ENCODE results near the gene NR1H2.
"Not testable (repeated sequence)": the region's sequence is repeated elsewhere in the genome, so short reads cannot be mapped to it uniquely, and the experiment has no call there.

NR1H2 gene

DNA sequence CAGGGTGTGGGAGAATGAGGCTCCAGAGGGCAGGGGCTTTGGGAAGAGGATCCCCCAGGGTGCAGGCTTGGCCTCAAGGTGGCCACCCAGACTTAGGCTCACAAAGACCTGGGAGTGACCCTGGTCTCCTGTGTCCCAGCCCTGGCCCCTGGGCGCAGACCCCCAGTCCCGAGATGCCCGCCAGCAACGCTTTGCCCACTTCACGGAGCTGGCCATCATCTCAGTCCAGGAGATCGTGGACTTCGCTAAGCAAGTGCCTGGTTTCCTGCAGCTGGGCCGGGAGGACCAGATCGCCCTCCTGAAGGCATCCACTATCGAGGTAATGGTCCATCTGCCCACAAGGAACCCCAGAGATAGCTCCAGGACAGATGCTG is 2.6 kb downstream of the NR1H2 start:
- no peak for DNase-seq (ENCODE audit: low read depth)

DNA sequence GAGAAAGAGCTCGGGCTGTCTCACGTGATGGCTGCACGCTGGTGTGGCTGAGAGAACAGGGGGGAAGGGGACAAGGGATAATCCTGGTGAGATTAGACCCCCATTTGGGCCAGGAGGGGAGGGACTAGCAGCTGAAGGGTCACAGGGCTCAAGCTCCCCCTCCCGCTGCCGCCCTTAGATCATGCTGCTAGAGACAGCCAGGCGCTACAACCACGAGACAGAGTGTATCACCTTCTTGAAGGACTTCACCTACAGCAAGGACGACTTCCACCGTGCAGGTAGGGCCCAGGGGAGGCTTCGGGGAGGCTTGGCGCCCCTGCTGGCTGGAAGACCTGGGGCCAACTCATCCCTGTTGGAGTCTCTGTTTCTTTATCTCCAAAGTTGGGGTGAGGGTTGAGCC is 3.3 kb downstream of the NR1H2 start:
- DNase-seq (ENCODE audit: low read depth) = no peak

DNA sequence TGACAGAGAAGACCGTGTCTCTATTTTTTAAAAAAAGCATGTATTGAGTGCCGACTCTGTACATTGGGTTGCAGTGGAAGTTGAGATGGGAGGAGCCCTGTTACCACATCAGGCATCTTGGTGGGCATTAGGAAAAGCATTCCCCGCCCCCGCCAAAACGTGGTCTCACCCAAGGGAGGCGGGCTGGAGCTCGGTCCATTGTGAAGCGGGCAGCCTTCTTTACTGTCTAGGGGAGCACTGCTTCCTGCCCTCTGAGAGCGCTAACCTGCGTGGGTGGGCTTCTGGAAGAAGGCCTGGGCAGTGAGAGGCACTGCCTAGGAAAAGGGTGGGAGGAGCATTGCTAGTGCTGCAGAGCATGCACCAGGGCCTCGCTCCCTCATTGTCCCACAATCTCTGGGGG is 3.9 kb downstream of the NR1H2 start:
- DNase-seq (ENCODE audit: low read depth) = no peak

DNA sequence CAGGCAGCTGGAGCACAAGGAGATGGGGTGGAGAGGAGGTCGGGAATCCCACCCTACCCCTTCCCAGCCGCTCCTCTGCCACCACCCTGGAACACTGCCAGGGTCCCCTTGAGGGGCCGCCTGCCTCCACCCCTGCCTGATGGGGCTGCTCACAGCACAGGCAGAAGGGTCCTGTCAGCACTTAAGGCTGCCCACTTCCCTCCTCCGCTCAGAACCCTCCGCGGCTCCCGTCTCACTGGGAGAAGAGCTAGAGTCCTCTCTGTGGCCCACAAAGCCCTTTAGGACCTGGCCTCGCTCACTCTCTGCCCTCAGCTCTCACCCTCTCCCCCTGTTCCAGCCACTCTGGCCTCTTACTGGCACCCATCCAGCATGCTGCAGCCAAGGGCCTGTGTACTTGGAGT is 4.5 kb downstream of the NR1H2 start:
- DNase-seq (ENCODE audit: low read depth) = no peak

DNA sequence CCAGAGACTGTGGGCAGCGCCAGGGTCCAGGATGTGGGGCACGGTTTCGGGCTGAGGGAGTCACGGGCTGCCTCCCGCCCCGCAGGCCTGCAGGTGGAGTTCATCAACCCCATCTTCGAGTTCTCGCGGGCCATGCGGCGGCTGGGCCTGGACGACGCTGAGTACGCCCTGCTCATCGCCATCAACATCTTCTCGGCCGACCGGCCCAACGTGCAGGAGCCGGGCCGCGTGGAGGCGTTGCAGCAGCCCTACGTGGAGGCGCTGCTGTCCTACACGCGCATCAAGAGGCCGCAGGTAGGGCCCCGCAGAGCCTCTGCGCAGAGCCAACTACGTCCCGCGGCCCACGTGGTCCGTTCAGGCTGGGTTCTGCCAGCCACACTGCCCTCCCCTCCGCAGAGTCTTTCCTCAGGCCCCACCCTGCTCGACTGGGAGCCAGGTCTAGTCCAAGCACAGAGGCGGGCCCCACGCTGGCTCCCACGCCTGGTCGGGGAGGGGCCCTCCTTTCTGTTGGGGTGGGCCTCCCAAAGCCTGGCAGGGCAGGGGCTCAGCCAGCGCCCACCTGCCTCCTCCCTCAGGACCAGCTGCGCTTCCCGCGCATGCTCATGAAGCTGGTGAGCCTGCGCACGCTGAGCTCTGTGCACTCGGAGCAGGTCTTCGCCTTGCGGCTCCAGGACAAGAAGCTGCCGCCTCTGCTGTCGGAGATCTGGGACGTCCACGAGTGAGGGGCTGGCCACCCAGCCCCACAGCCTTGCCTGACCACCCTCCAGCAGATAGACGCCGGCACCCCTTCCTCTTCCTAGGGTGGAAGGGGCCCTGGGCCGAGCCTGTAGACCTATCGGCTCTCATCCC is 5.8 kb downstream of the NR1H2 start:
- DNase-seq (ENCODE audit: low read depth) = no peak

DNA sequence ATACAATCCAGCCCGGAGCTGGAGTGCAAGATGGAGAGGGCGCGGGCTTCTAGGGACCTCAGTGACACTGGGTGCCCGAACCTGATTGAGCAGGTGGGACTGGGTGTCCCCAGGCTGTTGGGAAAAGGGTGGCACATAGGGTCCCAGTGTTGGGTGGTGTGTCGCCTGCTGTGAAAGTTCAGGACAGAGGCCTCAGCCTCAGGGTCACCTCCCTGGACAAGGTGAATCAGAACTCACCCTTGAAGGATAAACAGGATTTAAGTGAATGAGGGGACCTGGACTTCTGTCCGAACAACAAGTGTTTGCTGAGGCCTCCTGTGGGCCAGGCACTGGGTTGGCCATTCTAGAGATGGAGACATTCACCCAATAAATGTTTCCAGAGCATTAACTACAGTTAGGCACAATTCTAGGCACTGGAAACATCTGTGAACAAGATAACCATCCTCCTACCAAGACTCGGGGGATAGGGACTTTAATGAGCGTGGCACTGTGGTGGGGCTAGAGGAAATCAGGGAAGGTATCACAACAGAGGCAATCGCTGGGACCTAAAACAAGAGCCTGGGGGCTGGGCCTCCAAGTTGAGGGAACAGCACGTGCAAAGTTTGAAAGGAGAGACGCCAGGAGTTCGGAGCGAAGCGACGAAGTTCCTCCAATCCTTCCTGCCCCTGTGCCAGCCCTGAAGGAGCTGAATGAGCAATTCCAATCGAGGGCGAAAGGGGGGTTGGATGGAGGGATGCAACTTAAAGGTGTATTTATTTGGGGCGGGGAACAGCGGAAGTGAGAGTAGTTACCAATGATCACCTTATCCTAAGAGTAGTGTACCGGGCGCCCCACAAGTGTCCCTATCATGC is 7.0 kb downstream of the NR1H2 start:
- DNase-seq (ENCODE audit: low read depth) = no peak

DNA sequence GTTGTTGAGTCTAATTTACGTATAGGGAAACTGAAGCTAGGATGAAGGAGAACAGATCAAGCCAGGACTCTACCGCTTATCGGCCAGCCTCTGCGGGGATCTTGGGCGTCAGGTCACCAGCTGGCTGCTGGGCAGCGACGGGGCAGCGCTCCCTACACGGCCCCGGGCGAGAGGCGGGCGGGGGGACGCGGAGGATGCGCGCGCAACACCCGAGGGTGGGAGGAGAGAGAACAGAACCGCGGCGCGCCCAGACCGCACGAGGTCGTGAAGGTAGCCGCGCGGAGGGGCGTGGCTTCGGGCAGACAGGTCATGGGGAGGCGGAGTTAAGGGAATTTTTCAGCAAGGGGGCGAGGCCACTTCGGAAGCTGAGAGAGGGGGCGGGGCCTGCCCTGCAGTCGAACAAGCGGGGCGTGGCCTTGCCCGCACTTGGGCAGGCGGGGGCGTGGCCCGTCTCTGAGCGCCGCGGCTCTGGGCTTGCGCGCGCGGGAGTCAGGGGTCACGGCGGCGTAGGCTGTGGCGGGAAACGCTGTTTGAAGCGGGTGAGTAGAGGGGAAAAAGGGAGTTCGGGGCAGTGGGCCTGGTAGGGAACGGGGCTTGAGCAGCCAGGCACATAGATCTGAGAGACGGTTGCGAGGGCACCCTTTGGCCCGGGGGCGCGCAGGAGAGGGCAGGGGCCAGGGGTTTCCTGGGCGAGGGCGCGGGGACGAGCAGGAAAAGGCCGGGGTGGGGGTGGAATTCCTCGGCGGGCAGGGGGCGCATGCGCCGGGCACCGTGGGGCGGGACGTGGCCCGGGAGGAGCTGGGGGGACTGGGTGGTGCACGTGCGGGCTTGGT is 7.8 kb downstream of the NR1H2 start, which contains the start of gene POLD1:
Gene POLD1, plus strand, starts transcription at position 496 of the 833 bp plus-strand sequence. CDS start 14,505 bp downstream, outside the sequence.
- DNase-seq (ENCODE audit: low read depth) = peak; percentile 87

DNA sequence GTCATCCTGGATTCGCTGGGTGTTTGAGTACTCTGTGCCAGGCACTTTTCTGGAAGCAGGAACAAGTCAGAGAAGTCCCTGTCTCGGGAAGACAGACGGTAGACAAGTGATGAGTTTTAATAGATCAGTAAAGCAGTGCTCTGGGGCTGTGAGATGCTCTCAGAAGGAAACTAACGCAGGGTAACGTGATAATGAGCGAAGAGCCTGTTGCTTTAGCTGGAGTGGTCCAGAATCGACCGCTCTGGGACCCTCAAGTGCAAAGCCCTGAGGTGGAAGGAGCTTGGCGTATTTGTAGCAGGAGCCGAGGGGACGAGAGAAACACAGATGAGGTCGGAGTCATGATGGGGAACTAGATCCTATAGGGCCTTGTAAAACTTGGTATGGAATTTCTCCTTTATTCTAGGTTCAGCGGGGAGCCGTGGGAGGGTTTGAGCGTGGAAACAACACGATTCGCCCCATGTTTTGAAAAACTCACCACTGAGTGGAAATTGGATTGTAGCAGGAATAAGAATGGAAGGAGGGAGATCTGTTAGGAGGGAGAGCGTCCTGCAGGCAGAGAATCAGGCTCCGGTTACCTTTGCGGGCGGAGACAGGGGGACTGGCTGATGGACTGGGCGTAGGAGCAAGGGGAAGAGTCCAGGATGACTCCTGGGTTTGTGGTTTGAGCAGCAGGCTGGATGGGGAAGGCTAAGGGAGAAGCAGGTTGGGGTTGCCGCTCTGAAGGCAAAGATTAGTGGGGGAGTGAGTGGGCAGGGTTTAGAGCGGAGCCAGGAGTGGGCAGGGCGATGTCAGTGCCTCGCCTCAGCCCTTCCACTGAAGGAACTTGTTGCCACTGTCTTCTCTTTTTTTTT is 8.7 kb downstream of the NR1H2 start:
- DNase-seq (ENCODE audit: low read depth) = peak; percentile 11

DNA sequence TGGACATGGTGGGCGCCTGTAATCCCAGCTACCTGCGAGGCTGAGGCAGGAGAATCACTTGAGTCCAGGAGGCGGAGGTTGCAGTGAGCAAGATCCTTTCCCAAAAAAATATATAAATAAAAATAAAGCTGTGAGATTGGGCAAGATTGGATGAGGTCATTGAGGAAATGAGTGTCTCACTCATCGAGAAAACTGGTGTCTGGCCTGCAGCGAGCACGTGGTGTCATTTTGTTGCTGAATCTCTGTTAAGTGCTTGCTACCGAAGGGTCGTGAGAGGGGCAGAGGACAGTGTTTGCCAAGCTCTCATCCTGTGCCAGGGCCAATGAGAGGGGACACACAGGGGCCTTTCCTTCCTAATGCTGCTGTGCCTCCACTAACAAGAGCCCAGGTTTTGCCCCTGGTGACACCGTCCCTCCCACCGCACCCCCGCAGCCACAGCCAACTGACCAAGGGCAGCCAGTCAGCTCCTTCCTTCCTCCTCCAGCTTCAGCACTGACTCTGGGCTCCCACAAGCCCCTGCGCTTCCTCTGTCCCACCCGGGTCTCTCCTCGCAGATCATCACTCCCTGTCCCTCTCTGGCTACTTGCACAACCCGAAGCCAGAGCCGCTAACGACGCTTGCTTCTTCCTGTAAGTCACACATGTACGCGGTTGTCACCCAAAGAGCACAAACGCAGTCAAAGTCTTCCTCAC is 11.1 kb downstream of the NR1H2 start:
- no peak for DNase-seq (ENCODE audit: low read depth)

DNA sequence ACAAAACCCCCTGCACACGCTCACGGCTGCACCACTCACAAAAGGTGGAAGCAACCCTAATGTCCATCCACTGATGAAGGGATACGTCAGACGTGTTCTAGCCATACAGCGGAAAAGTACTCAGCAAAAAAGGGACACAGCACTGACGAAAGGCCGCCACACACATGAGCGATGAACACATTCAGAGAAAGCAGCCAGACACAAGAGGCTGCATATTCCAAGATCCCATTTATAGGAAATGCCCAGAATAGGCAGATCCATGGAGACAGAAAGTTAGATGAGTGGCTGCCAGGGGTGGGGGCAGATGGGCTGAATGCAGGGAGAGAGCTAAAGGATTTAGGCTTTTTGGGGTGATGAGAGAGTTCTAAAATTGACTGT is 11.6 kb downstream of the NR1H2 start:
- DNase-seq (ENCODE audit: low read depth) = no peak

DNA sequence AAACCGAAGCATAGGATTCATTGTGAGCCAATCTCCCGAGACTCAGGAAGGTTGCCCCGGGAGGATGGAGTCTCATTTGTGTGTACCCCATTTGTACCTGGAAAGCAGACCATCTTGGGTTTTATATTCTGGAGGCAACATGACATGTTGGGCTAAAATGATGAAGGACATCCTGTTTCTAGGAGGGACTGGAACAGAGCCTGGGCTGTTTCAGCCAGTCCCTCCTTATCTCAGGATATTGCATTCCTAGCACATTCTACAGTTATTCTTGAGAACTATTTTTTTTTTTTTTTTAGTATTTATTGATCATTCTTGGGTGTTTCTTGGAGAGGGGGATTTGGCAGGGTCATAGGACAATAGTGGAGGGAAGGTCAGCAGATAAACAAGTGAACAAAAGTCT is 14.0 kb downstream of the NR1H2 start:
- DNase-seq (ENCODE audit: low read depth) = not testable (repeated sequence)

DNA sequence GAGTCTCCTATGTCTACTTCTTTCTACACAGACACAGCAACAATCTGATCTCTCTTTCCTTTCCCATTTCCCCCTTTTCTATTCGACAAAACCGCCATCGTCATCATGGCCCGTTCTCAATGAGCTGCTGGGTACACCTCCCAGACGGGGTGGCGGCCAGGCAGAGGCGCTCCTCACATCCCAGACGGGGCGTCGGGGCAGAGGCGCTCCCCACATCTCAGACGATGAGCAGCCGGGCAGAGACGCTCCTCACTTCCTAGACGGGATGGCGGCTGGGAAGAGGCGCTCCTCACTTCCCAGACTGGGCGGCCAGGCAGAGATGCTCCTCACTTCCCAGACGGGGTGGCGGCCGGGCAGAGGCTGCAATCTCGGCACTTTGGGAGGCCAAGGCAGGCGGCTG is 14.7 kb downstream of the NR1H2 start:
- DNase-seq (ENCODE audit: low read depth) = not testable (repeated sequence)

DNA sequence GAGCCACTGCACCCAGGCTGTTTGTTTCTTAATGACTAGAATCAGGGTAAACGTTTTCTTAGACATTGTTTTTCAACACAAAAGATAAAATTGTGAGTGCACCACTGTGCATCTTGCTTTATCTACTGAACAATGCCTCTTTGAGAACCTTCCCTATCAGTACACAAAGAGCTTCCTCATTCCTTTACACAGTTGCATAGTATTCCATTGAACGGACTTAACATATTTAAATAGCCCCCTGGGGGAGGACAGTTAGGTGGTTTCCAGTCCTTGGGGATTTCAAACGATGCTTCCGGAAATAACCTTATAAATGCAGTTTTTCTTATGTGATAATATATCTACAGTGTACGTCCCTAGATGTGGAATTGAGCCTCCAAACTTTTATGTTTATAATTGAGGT is 16.5 kb downstream of the NR1H2 start:
- no peak for DNase-seq (ENCODE audit: low read depth)

DNA sequence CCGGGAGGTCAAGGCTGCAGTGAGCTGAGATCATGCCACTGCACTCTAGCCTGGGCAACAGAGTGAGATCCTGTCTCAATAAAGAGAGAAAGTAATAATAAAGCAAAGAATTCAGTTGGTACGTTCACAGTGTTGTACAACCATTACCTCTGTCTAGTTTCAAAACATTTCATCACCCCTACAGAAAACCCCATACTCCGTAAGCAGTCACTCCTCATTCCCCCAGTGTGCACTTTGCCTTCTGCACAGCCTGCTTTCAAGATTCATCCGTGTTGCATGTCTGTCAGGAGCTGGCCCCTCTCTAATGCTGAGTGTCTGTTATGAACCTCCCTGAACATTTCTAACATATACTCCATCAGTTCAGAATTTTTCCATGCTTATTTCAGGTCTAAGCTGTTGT is 17.3 kb downstream of the NR1H2 start:
- DNase-seq (ENCODE audit: low read depth) = no peak

DNA sequence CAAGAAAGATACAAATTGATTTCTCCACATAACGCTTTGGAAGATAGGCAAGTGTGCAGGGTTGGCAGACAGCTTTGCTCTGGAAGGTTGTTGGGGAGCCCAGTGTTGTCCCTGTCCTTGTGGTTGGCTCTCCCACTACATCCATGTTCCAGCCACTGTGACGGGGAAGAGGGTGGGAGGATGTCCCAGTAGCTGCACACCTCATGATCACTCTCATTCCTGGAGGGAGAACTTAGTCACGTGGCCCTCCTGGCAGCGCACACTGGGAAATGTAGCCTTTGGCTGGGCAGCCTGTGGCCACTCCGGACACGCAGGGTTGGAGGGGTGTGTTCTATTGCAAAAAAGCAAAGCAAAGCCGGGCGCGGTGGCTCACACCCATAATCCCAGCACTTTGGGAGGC is 17.8 kb downstream of the NR1H2 start:
- no peak for DNase-seq (ENCODE audit: low read depth)

DNA sequence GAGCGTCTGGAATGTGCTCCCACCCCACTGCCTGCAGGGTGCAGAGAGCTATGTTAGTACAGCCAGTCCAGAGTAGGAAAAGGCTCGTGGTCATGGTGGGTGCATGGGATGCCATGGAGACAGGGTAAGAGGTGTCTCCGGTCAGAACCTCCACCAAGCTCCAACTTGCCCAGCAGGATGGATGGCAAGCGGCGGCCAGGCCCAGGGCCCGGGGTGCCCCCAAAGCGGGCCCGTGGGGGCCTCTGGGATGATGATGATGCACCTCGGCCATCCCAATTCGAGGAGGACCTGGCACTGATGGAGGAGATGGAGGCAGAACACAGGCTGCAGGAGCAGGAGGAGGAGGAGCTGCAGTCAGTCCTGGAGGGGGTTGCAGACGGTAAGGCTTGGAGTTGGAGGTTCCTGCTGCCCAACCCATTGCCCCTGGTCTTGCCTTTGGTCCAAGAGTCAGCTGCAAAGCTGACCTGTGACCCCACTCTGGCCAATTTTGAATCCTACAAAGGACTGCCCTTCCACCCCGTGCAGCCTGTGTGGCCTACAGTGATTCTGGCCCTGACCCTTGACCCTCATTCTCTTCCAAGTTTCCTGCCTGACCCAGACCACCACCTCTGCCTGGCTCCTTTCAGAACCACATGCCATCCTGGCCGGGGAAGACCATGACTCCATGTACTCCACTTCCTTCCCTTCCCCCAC is 22.6 kb downstream of the NR1H2 start:
- no peak for DNase-seq (ENCODE audit: low read depth)

DNA sequence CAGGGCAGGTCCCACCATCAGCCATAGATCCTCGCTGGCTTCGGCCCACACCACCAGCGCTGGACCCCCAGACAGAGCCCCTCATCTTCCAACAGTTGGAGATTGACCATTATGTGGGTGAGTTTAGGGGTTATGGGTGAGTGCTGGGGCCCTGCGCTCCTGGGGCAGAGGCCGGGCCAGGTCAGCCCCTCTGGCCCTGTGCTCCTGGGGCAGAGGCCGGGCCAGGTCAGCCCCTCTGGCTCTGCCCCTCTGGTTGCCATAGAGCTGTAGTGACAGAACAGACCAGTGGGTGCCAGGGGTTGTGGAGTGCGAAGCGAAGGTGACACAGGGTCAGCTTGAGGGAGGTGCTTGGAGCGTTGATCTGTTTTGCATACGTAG is 23.1 kb downstream of the NR1H2 start:
- no peak for DNase-seq (ENCODE audit: low read depth)

DNA sequence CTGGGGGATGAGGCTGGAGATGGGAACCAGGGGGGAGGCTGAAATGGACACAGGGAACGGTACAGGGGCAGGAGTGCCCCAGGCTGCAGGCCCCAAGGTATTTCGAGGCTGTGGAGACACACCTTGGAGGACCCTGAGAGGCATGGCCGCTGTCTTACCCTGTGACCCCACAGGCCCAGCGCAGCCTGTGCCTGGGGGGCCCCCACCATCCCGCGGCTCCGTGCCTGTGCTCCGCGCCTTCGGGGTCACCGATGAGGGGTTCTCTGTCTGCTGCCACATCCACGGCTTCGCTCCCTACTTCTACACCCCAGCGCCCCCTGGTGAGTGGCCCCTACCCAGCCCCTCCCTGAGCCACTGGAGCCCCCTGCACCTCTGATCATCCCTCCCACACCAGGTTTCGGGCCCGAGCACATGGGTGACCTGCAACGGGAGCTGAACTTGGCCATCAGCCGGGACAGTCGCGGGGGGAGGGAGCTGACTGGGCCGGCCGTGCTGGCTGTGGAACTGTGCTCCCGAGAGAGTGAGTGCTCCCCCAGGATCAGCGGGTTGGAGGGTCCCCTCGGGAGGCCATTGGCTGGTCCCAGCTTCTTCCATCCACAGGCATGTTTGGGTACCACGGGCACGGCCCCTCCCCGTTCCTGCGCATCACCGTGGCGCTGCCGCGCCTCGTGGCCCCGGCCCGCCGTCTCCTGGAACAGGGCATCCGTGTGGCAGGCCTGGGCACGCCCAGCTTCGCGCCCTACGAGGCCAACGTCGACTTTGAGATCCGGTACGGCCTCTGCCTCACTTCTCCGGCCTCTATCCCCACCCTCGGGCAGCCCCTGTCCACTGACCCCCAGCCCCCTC is 25.6 kb downstream of the NR1H2 start:
- no peak for DNase-seq (ENCODE audit: low read depth)

Measured in HS-27A (cell line).